Endothelial cell of umbilical vein (primary cell): Measurements from ENCODE around the gene ADARB2. TPM values are rescaled to one million over a fixed set of nuclear protein-coding genes. Genes with fewer than 3 reads are reported as not detected.

Source experiments
- BruUV-seq: library from RNA; stranded (reverse); fragments of 400-500 nt; replicated peaks from 2 replicates; lab custom pipeline; 2021; lab: Mats Ljungman, UMichigan
- CTCF ChIA-PET: fragments of 300-600, 350-600 bp; sonication (Branson Sonifier 250); formaldehyde crosslinking; loops from one replicate; lab custom pipeline; 2021; ENCODE audit warnings: antibody characterized with exemption, inconsistent platforms; lab: Charles Lee
- POLR2A ChIA-PET: fragments of 300-600, 350-600 bp; sonication (Branson Sonifier 250); formaldehyde crosslinking; loops from one replicate; lab custom pipeline; 2021; ENCODE audit warnings: antibody characterized with exemption, inconsistent platforms; lab: Charles Lee
- DNase-seq: peaks from one replicate; pipeline ENCODE4 v3.0.0-alpha.2; 2011; ENCODE audit warnings: low read depth, low spot score
- FAIRE-seq: peaks from 2 replicates; lab custom pipeline; 2011; peaks lifted over from hg19 to GRCh38; lab: Jason Lieb, UNC
- H2AFZ ChIP-seq: 2 replicates; pipeline ENCODE4 v1.6.0; 2012; ENCODE audit warnings: low read depth, low read length, control low read depth, inconsistent platforms
- H3K27ac ChIP-seq: 2 replicates; pipeline ENCODE4 v1.5.1; 2011; ENCODE audit warnings: low read depth, mild to moderate bottlenecking, control low read depth, low read length, moderate library complexity; ENCODE audit not compliant: insufficient read depth
- H3K27me3 ChIP-seq, 2 experiments: 2 replicates each; pipeline versions ENCODE4 v1.6.0 to v1.6.1; 2011; ENCODE audit warnings: low read length in 2 of 2, mixed read lengths in 1 of 2; ENCODE audit not compliant: control insufficient read depth in 2 of 2, insufficient read depth in 2 of 2
- H3K36me3 ChIP-seq, 2 experiments: 2 replicates in 1 of 2; 3 replicates in 1 of 2; pipeline ENCODE4 v1.5.1; 2011; ENCODE audit warnings: low read length in 2 of 2, mild to moderate bottlenecking in 1 of 2, moderate library complexity in 1 of 2; ENCODE audit not compliant: control insufficient read depth in 2 of 2, insufficient read depth in 2 of 2; ENCODE audit errors: extremely low read depth in 1 of 2
- H3K4me1 ChIP-seq: 3 replicates; pipeline ENCODE4 v1.5.1; 2011; ENCODE audit warnings: mild to moderate bottlenecking, low read length; ENCODE audit not compliant: control insufficient read depth, insufficient read depth; ENCODE audit errors: extremely low read depth
- H3K4me2 ChIP-seq: 2 replicates; pipeline ENCODE4 v1.6.1; 2011; ENCODE audit warnings: low read length, control low read depth, mixed read lengths; ENCODE audit not compliant: insufficient read depth
- H3K4me3 ChIP-seq, 3 experiments: fragments of 200-600 bp in 1 of 3; sonication (generic), shearing (Covaris generic) in 1 of 3; replicated peaks in 1 of 3; 2 replicates each; pipeline ENCODE4 v1.5.1; 2011 to 2016; ENCODE audit warnings: control low read depth in 3 of 3, low read length in 3 of 3, mild to moderate bottlenecking in 2 of 3, inconsistent platforms in 1 of 3, low read depth in 1 of 3, moderate library complexity in 1 of 3; ENCODE audit not compliant: insufficient read depth in 1 of 3
- H3K79me2 ChIP-seq: 2 replicates; pipeline ENCODE4 v1.6.0; 2012; ENCODE audit warnings: low read length, inconsistent platforms; ENCODE audit not compliant: control insufficient read depth, insufficient read depth
- H3K9ac ChIP-seq: replicated peaks from 2 replicates; pipeline ENCODE3; 2011; ENCODE audit warnings: low read length, control low read depth; ENCODE audit not compliant: insufficient read depth; ENCODE audit errors: extremely low read depth
- H3K9me1 ChIP-seq: replicated peaks from 3 replicates; pipeline ENCODE4 v1.6.0; 2011; ENCODE audit warnings: mild to moderate bottlenecking, low read length; ENCODE audit not compliant: control insufficient read depth, insufficient read depth; ENCODE audit errors: extremely low read depth
- H3K9me3 ChIP-seq: replicated peaks from 2 replicates; pipeline ENCODE4 v1.5.1; 2012; ENCODE audit warnings: low read length, inconsistent platforms; ENCODE audit not compliant: control insufficient read depth, insufficient read depth
- H4K20me1 ChIP-seq: replicated peaks from 2 replicates; pipeline ENCODE3; 2011; ENCODE audit warnings: mild to moderate bottlenecking, low read length; ENCODE audit not compliant: control insufficient read depth, insufficient read depth; ENCODE audit errors: extremely low read depth
- EZH2 ChIP-seq: IDR thresholded peaks from 2 replicates; pipeline ENCODE4 v1.6.1; 2012; ENCODE audit warnings: borderline replicate concordance, low read depth, mild to moderate bottlenecking, moderate library complexity, low read length, inconsistent platforms; ENCODE audit not compliant: severe bottlenecking
- FOS ChIP-seq: IDR thresholded peaks from 2 replicates; pipeline ENCODE4 v1.6.1; 2011; ENCODE audit warnings: mild to moderate bottlenecking, low read length, moderate library complexity, borderline replicate concordance; ENCODE audit not compliant: insufficient read depth
- JUN ChIP-seq: IDR thresholded peaks from 2 replicates; pipeline ENCODE4 v1.6.1; 2011; ENCODE audit warnings: borderline replicate concordance, low read depth; ENCODE audit not compliant: insufficient read length, insufficient read depth
- MYC ChIP-seq: IDR thresholded peaks from one replicate; pipeline ENCODE4 v1.6.1; 2011; ENCODE audit warnings: mild to moderate bottlenecking, low read depth, low read length
- POLR2A ChIP-seq: IDR thresholded peaks from 2 replicates; pipeline ENCODE4 v1.6.1; 2012; ENCODE audit warnings: low read depth, mild to moderate bottlenecking, control low read depth, low read length
- POLR2AphosphoS5 ChIP-seq: IDR thresholded peaks from 2 replicates; pipeline ENCODE4 v1.6.1; 2012; ENCODE audit warnings: low read depth, mild to moderate bottlenecking, control low read depth, low read length, moderate library complexity; ENCODE audit not compliant: insufficient read depth
- dilution Hi-C: fragments of 300-500 bp; cut with MboI; formaldehyde crosslinking; loops from one replicate; pipeline ENCODE4 v1.15.0; 2019; ENCODE audit warnings: low sequenced_read_pairs; ENCODE audit not compliant: extremely low pct_ligation_motif_present
- intact Hi-C: fragments of 100-400 bp; cut with micrococcal nuclease; formaldehyde crosslinking; loops from one replicate; pipeline ENCODE4 v1.10.0; 2022
- polyA plus RNA-seq, 4 experiments: library from polyadenylated mRNA; depleted of rRNA in 3 of 4; stranded (reverse) in 3 of 4; unstranded in 1 of 4; fragments of >200 nt; gene quantifications; 2 replicates each; pipeline versions ENCODE4 v1.2.1 to v1.2.3, GENCODE V29; 2011 to 2012; ENCODE audit warnings: missing spikeins in 1 of 4
- total RNA-seq: library from RNA; stranded (reverse); gene quantifications from 2 replicates; pipeline ENCODE4 v1.2.3, GENCODE V29; 2021
- TF ChIP-seq, protein P1 (sequence below), 2 donors: IDR thresholded peaks; 1 replicate in 1 of 2; 2 replicates in 1 of 2; pipeline ENCODE4 v1.5.1; 2011; ENCODE audit warnings: low read length in 2 of 2, mild to moderate bottlenecking in 2 of 2, moderate library complexity in 2 of 2, control low read depth in 1 of 2, inconsistent platforms in 1 of 2, low read depth in 1 of 2; ENCODE audit not compliant: insufficient read depth in 1 of 2; ENCODE audit errors: extremely low read depth in 1 of 2

Gene ADARB2
- total and polyA plus RNA-seq, 2 donors (not counting 3 experiments of a cell fraction or from before 2014, with no cell fraction given) = not detected

DNA sequence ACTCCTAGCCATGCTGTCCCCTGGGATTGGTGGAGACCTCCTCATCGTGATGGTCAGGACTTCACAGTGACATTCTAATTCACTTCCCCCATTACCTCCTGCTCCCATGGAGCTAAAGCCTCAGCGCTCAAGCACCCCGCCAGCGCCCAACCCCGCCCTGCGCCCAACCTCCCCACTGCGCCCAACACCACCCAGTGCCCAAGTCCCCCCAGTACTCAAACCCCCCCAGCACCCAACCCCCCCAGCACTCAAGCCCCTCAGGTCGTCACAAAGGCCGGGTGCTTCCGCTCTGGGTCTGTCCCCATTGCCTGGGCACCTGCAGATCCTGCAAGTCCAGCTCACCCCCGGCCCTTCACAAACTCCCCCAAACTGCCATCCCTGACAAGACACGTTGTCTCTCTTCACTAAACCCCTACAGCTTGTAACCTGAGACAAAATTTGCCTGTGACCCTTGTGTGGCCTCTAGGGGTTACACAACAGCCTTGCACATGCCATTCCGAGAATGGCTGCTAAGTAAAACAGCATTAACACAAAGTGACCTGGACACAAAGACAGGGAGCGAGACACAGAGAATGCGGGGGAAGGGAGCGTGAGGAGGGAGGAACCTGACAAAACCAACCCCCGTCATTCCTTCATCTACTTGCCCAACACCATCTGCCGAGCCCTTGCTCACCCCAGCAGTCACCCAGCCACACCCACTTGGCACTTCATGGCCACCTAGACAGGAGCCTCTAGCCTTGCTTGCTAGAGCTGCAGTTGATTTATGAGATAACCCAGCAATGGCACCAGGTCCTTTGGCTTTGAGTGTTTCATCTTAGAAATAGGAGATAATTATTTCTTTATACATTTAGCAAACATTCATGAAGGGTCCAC lies 107.8 kb downstream of the ADARB2 start:
- BruUV-seq = no TSS peak
- H3K27me3 ChIP-seq = no peaks in the 10 kb centered on the region
- no peaks in the 10 kb centered on the region for H4K20me1 ChIP-seq
- H3K79me2 ChIP-seq = no peaks in the 10 kb centered on the region
- intact Hi-C loops = no loop called here
- H3K4me1 ChIP-seq = no peaks in the 10 kb centered on the region
- DNase-seq (no peak), FAIRE-seq (no peak)
- H3K9me3 ChIP-seq = peaks cover 15% of the 10 kb centered on the region
- ChIA-PET CTCF (interaction anchor here (0.9 kb wide), 1 partner anchor 9 kb away, joined by 3 read pairs; no protein-coding TSS in a partner anchor), POLR2A (no interaction called here)
- no peak overlapping the region for H3K4me2 ChIP-seq
- H3K4me3 ChIP-seq = no peak overlapping the region
- H3K27ac ChIP-seq = no peak overlapping the region
- no peaks in the 10 kb centered on the region for H3K36me3 ChIP-seq
- no peak overlapping the region for H2AFZ ChIP-seq
- H3K9ac ChIP-seq = no peak overlapping the region
- H3K9me1 ChIP-seq = no peaks in the 10 kb centered on the region
- TF ChIP-seq, protein P1, sequence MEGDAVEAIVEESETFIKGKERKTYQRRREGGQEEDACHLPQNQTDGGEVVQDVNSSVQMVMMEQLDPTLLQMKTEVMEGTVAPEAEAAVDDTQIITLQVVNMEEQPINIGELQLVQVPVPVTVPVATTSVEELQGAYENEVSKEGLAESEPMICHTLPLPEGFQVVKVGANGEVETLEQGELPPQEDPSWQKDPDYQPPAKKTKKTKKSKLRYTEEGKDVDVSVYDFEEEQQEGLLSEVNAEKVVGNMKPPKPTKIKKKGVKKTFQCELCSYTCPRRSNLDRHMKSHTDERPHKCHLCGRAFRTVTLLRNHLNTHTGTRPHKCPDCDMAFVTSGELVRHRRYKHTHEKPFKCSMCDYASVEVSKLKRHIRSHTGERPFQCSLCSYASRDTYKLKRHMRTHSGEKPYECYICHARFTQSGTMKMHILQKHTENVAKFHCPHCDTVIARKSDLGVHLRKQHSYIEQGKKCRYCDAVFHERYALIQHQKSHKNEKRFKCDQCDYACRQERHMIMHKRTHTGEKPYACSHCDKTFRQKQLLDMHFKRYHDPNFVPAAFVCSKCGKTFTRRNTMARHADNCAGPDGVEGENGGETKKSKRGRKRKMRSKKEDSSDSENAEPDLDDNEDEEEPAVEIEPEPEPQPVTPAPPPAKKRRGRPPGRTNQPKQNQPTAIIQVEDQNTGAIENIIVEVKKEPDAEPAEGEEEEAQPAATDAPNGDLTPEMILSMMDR (IDR thresholded peaks at IDR 0.05; ENCODE audit: extremely low read depth in 1 of 2, insufficient read depth in 1 of 2, low read depth in 1 of 2, low read length in 2 of 2) = no peak
- TF ChIP-seq EZH2 = no peak
- no peak for TF ChIP-seq POLR2AphosphoS5
- no peak for TF ChIP-seq MYC
- no peak for TF ChIP-seq FOS
- TF ChIP-seq POLR2A = no peak
- TF ChIP-seq JUN = no peak
- dilution Hi-C loops = no loop called here
